ENCODE data around the gene KCNIP3.

Gene KCNIP3

GRCh38 chr2:95297639-95298395, 670 bp downstream of the KCNIP3 start:
- no peak for DNase-seq

DNA sequence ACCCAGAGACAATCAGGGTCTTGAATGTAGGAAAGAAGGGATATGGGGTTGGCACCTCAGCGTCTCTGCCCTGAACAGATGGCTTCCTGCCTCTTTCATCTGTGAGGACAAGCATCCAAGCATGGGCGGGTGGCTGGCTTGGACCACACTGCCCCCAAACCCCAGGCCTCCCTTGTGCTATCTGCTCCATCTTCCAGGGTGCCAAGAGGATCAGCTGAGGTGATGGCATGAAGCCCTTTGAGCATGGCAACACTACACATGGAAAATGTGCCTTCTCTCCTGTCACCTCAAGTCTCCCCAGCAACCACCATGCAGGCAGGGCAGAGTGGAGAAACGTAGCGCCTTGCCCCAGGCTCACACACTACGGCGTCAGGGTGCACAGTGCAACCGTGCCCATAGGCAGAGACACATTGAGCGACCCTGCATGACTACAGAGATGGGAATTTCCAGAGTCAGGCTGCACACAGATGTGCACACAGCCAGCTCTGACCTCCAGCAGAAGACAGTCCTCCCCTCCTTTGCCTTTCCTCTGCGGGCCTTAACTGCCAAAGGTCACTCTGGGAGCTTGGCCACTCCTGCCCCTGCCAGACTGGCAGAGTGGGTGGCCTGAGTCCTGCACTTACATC, 1.5 kb downstream of the KCNIP3 start:
- no peak for DNase-seq

DNA sequence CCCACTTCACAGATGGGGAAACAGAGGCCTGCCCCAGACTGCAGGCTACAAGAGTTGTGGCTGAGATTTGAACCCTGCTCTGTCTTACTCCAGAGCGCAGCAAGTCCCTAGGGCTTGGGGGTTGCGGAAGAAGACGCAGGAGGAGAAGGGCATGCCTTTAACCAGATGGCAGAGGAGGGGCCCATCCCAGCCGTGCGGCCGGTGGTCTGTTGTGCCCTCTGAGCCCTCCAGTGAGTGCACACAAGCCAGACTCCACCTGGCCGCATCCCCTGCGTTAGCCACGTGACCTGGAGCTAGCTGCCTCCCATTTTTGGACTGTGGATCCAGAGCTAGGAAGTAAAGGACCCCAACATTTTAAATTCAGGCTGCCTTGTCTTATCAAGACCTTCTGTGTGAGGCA, 2.8 kb downstream of the KCNIP3 start:
- no peak for DNase-seq

DNA sequence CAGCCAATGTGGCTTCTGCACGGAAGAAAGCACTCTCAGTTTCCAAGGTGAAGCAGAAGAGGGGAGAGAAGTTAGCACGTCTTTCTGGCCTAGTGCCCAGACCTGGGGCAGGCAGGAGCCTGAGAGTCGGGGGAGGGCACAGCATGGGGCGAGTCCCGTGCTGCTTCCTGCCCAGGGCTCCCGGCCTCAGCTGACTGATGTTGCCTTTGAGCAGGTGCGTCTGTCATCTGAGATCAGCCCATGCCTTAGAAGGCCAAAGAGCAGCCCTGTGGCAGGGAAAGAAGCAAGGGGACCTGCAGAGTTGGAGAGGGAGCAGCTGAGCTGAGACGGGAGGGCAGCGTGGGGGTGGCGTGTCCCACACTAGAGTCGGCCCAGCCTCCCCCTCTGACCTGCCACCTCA, 3.3 kb downstream of the KCNIP3 start:
- no peak for DNase-seq

GRCh38 chr2:95301186-95301585, 4.0 kb downstream of the KCNIP3 start:
- no peak for DNase-seq

- no peak for DNase-seq
These were observed 4.9 kb downstream of the KCNIP3 start for GRCh38 chr2:95301876-95302641.

DNA sequence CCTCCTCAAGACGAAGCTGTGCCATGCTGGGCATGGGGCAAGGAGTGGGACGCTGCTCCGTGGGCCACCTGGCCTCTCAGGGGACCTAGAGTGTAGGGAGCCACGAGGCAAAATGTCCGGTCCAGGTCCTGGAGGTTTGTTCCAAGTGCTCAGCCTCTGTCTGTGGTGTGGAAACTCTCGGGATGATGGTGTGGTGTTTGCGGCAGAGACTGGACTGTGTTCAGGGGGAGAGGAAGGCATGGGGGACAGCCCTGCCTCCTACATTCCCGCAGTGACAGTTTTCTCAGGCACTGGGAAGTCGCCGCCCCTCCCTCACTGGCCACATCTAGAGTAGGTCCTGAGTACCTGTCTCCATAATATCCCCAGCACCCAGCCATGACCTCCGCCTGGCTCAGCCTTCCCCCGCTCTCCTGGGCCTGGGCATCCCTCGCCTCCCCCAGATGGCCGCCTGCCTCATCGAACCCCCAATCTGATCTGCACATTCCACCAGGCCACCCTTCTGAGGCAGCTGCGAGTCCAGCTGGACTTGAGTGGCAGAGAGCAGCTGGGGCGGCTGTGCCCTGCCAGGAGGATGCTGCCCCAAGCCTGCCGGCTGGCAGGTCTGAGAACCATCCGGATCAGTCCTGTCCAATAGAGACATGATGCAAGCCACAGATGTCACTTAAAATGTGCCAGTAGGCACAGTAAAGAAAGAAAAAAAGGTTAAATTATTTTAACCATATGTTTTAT, 6.2 kb downstream of the KCNIP3 start:
- no peak for DNase-seq

DNA sequence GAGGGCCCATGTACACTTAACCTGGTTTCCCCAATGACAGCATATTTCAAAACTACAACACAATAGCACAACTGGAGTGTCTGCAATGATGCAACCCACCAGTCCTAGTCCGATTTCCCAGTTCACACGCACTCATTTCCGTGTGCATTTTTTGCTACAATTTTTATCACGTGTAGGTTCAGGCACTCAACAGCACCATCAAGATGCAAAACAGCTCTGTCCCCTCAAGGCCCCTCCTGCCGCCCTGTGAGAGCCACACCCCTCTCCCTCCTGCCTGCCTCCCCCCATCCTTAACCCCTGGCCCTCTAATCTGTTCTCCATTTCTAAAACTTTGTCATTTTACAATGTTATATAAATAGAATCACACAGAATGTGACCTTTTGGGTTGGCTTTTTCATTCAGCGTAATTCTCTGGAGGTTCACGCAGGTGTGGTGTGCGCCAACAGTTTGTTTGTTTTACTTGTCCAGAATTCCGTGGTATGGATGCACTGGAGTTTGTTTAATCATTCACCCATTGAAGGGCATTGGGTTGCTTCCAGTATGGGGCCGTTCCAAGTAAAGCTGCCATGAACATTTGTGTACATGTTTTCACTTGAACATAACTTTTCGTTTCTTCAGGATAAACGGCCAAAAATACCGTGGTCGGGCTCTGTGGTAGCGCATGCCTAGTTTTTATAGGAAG, 8.4 kb downstream of the KCNIP3 start:
- no peak for DNase-seq

GRCh38 chr2:95306336-95306895, 9.3 kb downstream of the KCNIP3 start:
- DNase-seq = no peak

GRCh38 chr2:95307036-95307435, 9.9 kb downstream of the KCNIP3 start:
- no peak for DNase-seq

DNA sequence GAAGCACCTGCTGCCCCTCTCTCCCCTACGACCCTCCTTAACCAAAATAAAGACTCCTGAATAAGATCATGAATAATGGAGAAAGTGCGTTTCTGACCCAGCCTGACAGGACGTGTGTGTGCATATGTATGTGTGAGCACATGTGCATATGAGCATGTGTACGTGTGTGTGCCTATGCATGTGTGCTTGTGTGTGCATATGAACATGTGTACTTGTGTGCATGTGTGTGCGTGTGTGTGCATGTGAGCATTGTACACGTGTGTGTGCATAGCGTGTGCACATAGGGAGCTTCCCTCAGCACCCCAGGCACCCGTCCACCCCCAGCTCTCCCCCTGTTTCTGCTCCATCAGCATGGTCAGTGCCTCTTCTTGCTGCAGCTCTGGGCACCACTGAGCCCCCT, 10.7 kb downstream of the KCNIP3 start:
- no peak for DNase-seq

DNA sequence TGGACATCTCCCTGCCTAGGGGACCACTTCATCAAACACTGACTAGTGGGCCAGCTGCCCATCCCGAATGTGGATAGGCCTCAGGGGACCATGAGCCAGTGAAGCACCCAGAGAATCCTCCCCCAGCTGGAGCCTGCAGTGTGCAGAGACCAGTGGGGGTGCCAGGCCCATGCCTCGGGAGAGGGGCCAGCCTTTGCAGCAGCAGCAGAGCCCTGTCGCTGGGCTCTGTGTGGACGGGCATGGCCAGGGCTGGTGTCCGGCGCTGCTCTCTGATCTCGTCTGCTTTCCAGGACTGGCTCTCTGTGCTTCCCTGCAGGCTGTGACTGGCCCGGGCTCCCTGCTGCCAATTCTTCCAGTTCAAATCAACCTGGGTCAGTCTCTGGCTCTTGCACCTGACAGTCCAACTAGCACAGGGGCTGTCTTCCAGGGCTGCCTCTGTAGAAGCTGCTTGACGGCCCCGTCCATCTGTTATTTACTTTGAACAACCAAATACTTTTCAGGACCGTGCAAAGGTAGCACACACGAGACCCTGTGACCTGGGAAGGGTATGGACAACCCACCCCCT, 11.4 kb downstream of the KCNIP3 start:
- DNase-seq = no peak

- DNase-seq = no peak
These were observed 12.5 kb downstream of the KCNIP3 start for GRCh38 chr2:95309599-95309998.

- DNase-seq = no peak
These were observed 13.1 kb downstream of the KCNIP3 start for GRCh38 chr2:95310216-95310615.

GRCh38 chr2:95310651-95311050, 13.5 kb downstream of the KCNIP3 start:
- no peak for DNase-seq

- no peak for DNase-seq
These were observed 14.8 kb downstream of the KCNIP3 start for GRCh38 chr2:95311815-95312542.

- no peak for DNase-seq
These were observed 15.5 kb downstream of the KCNIP3 start for GRCh38 chr2:95312543-95313201.

DNA sequence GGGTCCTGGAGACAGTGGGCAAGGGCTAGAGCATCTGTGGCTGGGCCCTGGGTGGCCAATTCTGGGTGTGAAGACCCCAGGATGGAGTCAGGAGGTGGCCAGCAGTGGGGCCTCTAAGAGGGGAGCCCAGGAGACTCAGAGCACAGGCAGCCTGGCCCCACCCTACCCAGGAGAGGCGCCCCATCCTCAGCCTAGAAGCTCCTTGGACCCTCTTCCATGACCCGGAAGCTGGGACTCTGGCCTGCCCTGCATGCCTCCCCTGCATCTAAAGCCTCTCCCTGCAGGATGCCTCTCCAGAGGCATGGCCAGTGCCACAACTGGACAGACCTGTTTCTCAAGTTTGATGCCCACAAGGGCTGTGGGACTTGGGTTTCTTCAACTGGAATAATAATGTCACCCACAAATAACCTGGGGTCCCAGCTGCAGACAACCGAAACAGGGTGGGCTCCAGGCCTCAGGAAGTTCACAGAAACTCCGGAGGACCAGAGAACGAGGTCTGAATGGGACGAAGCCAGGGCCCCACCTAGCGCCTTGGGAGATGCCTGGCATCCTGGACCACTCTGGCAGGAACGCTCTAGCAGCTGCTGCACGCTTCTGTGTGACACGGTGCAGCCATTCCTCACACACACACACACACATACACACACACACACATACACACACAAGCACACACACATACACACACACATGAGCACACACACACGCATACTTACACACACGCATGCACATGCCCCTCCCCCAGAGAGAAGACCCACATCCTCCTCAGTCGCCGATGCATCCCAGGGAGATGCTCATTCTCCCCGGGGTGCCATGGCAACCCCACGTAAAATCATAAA, 16.4 kb downstream of the KCNIP3 start:
- DNase-seq = no peak

DNA sequence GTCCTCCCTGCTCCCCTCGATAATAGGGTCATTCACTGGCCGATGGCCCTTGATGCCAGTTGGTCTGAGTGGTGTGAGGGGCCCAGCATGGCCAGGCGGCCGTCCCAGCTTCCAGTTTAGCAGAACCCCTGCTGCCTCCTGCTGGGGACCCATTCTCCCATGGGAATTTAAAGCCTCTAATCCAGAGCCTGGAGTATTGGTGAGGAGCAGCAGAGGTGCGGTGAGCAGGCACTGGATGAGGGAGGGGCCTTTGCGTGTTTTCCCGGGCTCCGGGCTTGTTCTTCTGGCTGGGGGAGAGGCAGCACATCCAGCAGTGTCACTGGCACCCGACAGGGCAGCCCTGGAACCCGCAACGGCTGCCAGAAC, 17.4 kb downstream of the KCNIP3 start:
- DNase-seq = no peak
